Sigmoid colon (tissue), 7 donors: ENCODE data around the gene DCDC1. TPM values are rescaled to one million over a fixed set of nuclear protein-coding genes. Genes with fewer than 3 reads are reported as not detected.
"Not testable (repeated sequence)": the region's sequence is repeated elsewhere in the genome, so short reads cannot be mapped to it uniquely, and the experiment has no call there.

Experiments used
- DNase-seq: peaks from one replicate; pipeline ENCODE4 v3.0.0-alpha.2; 2019
- H3K27ac ChIP-seq, 4 donors: fragments of 200-600 bp; sonication (generic); one replicate each; pipeline ENCODE4 v1.5.1; 2016 to 2019; ENCODE audit warnings: mild to moderate bottlenecking in 1 of 4
- H3K27me3 ChIP-seq, 3 donors: fragments of 200-600 bp; sonication (generic); one replicate each; pipeline ENCODE4 v1.5.1; 2019; ENCODE audit warnings: mild to moderate bottlenecking in 1 of 3
- H3K36me3 ChIP-seq, 4 donors: fragments of 200-600 bp; sonication (generic); one replicate each; pipeline ENCODE4 v1.5.1; 2016 to 2019
- H3K4me1 ChIP-seq, 4 donors: fragments of 200-600 bp; sonication (generic); one replicate each; pipeline ENCODE4 v1.5.1; 2017 to 2019
- H3K4me3 ChIP-seq, 4 donors: fragments of 200-600 bp; sonication (generic); one replicate each; pipeline ENCODE4 v1.5.1; 2017 to 2019; ENCODE audit warnings: mild to moderate bottlenecking in 2 of 4, moderate library complexity in 1 of 4
- H3K9me3 ChIP-seq, 4 donors: fragments of 200-600 bp in 3 of 4; sonication (generic) in 3 of 4; one replicate each; pipeline versions ENCODE4 v1.5.1 to v1.6.1; 2013 to 2019
- CTCF ChIP-seq, 4 experiments: fragments of 450-650 bp in 3 of 4; fragments of 200-600 bp in 1 of 4; IDR thresholded peaks; one replicate each; pipeline ENCODE4 v1.5.1; 2016 to 2019; ENCODE audit warnings: antibody characterized with exemption in 4 of 4, mild to moderate bottlenecking in 3 of 4, moderate library complexity in 2 of 4
- EP300 ChIP-seq, 4 donors: sonication (generic); formaldehyde crosslinking; IDR thresholded peaks; one replicate each; pipeline ENCODE4 v1.6.1; 2017; ENCODE audit warnings: antibody characterized with exemption in 4 of 4
- POLR2A ChIP-seq, 2 donors: fragments of 450-650 bp; IDR thresholded peaks; one replicate each; pipeline ENCODE4 v1.6.1; 2016; ENCODE audit warnings: antibody characterized with exemption in 2 of 2, mild to moderate bottlenecking in 2 of 2, moderate library complexity in 2 of 2
- POLR2AphosphoS5 ChIP-seq, 4 donors: sonication (generic); formaldehyde crosslinking; IDR thresholded peaks; one replicate each; pipeline ENCODE4 v1.6.1; 2017; ENCODE audit warnings: antibody characterized with exemption in 4 of 4
- WGBS, 2 donors: extraction: QIAGEN DNeasy Blood & Tissue Kit; methylation state at CpG; one replicate each; pipeline ENCODE4 v1.1.7; 2013; 5-methylcytosine and 5-hydroxymethylcytosine counted together
- intact Hi-C: fragments of 100-400 bp; cut with DNase I; formaldehyde crosslinking; loops from one replicate; pipeline ENCODE4 v1.15.1; 2023
- polyA plus RNA-seq, 3 donors: library from polyadenylated mRNA; stranded (reverse); fragments of 200-250 nt; gene quantifications; one replicate each; pipeline ENCODE4 v1.2.3, GENCODE V29; 2013
- total RNA-seq, 4 donors: library from RNA; depleted of rRNA; stranded (reverse); fragments of >200 nt; gene quantifications; one replicate each; pipeline ENCODE4 v1.1.0, GENCODE V29; 2016
- donor health status: healthy with polysubstance abuse.
- donor health status: Bipolar disorder and iron deficiency.
- donor health status: healthy.

The DCDC1 gene
- total and polyA plus RNA-seq, 7 donors: 0.06 to 1.1 (median 0.30) TPM; not detected in 3

GRCh38 chr11:30983143-30983542, 386.4 kb downstream of the DCDC1 start:
- H3K36me3 ChIP-seq: no peaks in the 10 kb centered on the region
- 94 to 95% methylated on average over 2 of the region's 2 CpGs for WGBS, 2 donors
- TF ChIP-seq POLR2AphosphoS5 (IDR thresholded peaks at IDR 0.05) (no peak), EP300 (IDR thresholded peaks at IDR 0.05) (no peak), CTCF (IDR thresholded peaks at IDR 0.05) (no peak), POLR2A (IDR thresholded peaks at IDR 0.05) (no peak)
- H3K4me1 ChIP-seq: no peaks in the 10 kb centered on the region
- H3K4me3 ChIP-seq: no peak overlapping the region
- no peaks in the 10 kb centered on the region for H3K27me3 ChIP-seq
- no peak for DNase-seq
- no peak overlapping the region for H3K27ac ChIP-seq
- intact Hi-C loops: no loop called here
- no peaks in the 10 kb centered on the region for H3K9me3 ChIP-seq

GRCh38 chr11:30967579-30967978, 402.0 kb downstream of the DCDC1 start:
- TF ChIP-seq CTCF (IDR thresholded peaks at IDR 0.05) (no peak), EP300 (IDR thresholded peaks at IDR 0.05) (no peak)
- Histone ChIP-seq H3K4me3 (no peak overlapping the region), H3K36me3 (no peaks in the 10 kb centered on the region), H3K27ac (no peak overlapping the region), H3K27me3 (no peaks in the 10 kb centered on the region), H3K9me3 (no peaks in the 10 kb centered on the region), H3K4me1 (no peaks in the 10 kb centered on the region)
- intact Hi-C loops: no loop called here
- no peak for DNase-seq

- TF ChIP-seq CTCF (IDR thresholded peaks at IDR 0.05) (no peak), POLR2AphosphoS5 (IDR thresholded peaks at IDR 0.05) (no peak), EP300 (IDR thresholded peaks at IDR 0.05) (no peak), POLR2A (IDR thresholded peaks at IDR 0.05) (no peak)
- H3K27me3 ChIP-seq: no peaks in the 10 kb centered on the region
- no peak for DNase-seq
- no peaks in the 10 kb centered on the region for H3K9me3 ChIP-seq
- no peak overlapping the region for H3K27ac ChIP-seq
- H3K36me3 ChIP-seq: no peaks in the 10 kb centered on the region
- intact Hi-C loops: no loop called here
- 5 to 6% methylated on average over 2 of the region's 2 CpGs for WGBS, 2 donors
- no peaks in the 10 kb centered on the region for H3K4me1 ChIP-seq
- no peak overlapping the region for H3K4me3 ChIP-seq
Measured at GRCh38 chr11:30960387-30960992, 409.0 kb downstream of the DCDC1 start.

GRCh38 chr11:30956751-30957150, 412.8 kb downstream of the DCDC1 start:
- no peak for DNase-seq
- intact Hi-C loops: no loop called here
- Histone ChIP-seq H3K27me3 (no peaks in the 10 kb centered on the region), H3K27ac (no peak overlapping the region), H3K4me1 (no peaks in the 10 kb centered on the region), H3K36me3 (no peaks in the 10 kb centered on the region), H3K9me3 (no peaks in the 10 kb centered on the region), H3K4me3 (no peak overlapping the region)
- 52 to 74% methylated on average over 3 of the region's 3 CpGs for WGBS, 2 donors
- TF ChIP-seq CTCF (IDR thresholded peaks at IDR 0.05): no peak
- no peak for TF ChIP-seq POLR2A (IDR thresholded peaks at IDR 0.05)
- no peak for TF ChIP-seq POLR2AphosphoS5 (IDR thresholded peaks at IDR 0.05)
- TF ChIP-seq EP300 (IDR thresholded peaks at IDR 0.05): no peak

- no peaks in the 10 kb centered on the region for H3K36me3 ChIP-seq
- TF ChIP-seq EP300 (IDR thresholded peaks at IDR 0.05) (no peak), POLR2A (IDR thresholded peaks at IDR 0.05) (no peak), POLR2AphosphoS5 (IDR thresholded peaks at IDR 0.05) (no peak), CTCF (IDR thresholded peaks at IDR 0.05) (no peak)
- peaks cover 0 to 3% (median 0%) of the 10 kb centered on the region in 4 donors for H3K9me3 ChIP-seq
- H3K4me1 ChIP-seq: no peaks in the 10 kb centered on the region
- no peak overlapping the region for H3K4me3 ChIP-seq
- 92 to 94% methylated on average over 3 of the region's 3 CpGs for WGBS, 2 donors
- no peaks in the 10 kb centered on the region for H3K27me3 ChIP-seq
- intact Hi-C loops: no loop called here
- H3K27ac ChIP-seq: no peak overlapping the region
- no peak for DNase-seq
Measured at GRCh38 chr11:30949838-30950237, 419.7 kb downstream of the DCDC1 start.

- H3K36me3 ChIP-seq, DNase-seq, intact Hi-C loops, H3K27ac ChIP-seq, H3K27me3 ChIP-seq, H3K9me3 ChIP-seq, H3K4me3 ChIP-seq, H3K4me1 ChIP-seq: not testable (repeated sequence)
- 61 to 77% methylated on average over 1 of the region's 1 CpG for WGBS, 2 donors
Measured at GRCh38 chr11:30947715-30948114, 421.8 kb downstream of the DCDC1 start.
